NCI-H446 (cell line): ENCODE data around the gene CREB1.
"Not testable (repeated sequence)": the region's sequence is repeated elsewhere in the genome, so short reads cannot be mapped to it uniquely, and the experiment has no call there.

Experiments
- DNase-seq, 2 experiments: peaks; one replicate each; lab custom pipeline; 2025; lab: John Stamatoyannopoulos, UW

The CREB1 gene

DNA sequence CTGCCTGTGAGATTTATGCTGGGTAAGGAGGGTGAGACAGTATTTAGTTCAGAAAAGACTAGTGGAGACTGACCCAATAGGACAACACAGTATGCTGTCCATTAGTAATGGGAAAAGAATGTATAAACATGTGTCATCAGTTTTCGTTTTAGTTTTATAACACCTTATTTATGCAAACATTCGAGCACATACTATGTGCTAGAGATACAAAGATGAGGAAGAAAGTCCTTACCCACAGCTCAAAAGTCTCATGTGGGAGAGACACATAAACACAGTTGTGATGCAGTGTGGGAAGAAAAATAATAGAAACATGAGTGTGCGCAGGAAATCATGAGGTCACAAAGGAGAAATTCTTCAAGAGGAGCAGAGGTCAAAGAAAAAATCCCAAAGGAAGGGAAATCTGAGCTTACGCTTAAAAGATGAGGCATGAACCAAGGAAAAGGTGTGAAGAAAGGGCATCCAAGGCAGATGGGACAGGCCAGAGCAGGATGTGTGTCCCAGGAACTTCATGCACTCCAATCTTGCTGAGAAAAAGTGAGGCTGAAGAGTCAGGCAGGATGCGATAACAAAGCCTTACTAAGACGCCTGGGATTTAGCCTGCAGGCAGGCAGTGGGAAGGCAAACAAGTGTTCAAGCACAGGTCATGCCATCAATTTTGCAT, 87.4 kb downstream of the CREB1 start:
- DNase-seq, result no peak

DNA sequence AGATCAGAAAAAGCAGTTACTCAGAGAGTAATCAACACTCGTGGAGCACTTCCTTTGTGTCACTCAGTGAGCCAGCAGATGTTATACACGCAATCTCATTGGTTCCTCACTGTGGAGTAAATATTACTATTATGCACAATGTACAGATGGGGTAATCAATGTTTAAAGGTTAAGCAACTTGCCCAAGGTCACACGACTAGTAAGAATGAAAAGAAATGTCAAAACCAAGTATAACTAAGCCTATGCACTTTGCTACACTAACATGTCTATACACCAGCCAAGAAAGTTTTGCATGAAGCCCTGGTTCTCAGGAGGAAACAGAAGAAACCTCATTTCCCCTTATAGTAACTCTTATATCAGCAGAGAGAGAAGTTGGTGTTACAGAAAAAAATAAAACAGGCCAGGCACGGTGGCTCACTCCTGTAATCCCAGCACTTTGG, 90.0 kb downstream of the CREB1 start:
- DNase-seq, result no peak

DNA sequence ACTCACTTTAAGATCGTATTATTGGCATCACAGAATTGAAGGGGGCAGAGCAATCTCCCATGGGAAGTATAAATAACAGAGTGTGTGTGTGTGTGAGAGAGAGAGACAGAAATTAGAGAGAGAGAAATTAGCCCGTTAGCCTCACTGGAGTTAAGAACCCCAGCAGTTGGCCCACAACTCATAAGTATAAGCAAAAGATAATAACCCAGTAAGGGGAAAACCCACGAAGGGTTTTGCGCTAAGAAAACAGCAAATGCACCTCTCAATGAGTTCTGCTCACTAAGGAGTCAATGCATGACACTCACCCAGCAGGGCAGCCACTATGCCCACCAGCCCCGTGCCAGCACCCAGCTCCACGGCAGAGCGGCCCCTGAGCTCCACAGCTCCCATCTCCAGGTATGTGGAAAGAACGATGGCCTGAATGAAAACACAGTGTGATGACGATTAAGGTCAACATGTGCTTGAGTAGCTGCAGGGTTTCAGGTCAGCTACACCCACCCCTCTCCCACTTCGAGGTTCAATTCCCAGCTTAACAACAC, 91.8 kb downstream of the CREB1 start:
- DNase-seq, result no peak

DNA sequence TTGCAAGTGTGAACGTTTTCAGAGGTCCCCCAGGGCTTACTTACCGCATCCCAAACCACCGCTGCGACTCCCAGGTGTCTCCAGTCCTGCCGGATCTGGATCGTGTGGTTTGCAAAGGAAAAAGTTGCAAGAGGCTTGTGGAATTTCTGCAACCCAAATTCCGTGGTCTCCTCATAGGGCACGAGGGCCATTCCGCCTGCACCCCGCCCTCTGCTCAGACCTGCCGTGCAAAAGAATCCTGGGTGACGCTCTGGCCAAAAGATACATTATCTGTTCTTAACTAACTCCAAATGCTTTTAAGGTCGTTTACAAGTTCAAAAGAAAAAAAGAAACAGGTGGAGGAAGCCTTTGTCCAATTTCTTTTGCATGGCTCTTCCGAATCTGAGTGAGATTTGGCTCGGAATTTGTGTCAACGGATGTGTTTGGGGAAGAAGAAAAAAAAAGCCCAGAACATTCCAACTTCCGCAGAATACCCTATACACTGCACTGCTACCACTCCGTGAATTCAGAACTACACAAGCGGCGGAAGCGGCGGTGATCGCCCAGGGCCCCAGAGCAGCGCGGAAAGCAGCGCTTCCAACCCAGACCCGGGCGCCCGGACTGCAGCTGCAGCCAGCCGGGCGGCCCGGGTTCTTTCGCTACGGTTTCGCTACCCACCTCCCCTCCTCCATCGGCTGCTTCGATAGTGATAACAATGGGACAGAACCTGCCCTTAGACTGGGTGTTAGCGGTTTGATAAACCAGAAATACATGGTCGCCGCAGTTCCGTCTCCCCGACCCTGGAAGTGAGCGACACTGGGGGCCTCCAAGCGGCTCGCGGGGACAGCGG, 94.6 kb downstream of the CREB1 start:
- DNase-seq, result peak in 1 of 2 experiments; percentile 64

DNA sequence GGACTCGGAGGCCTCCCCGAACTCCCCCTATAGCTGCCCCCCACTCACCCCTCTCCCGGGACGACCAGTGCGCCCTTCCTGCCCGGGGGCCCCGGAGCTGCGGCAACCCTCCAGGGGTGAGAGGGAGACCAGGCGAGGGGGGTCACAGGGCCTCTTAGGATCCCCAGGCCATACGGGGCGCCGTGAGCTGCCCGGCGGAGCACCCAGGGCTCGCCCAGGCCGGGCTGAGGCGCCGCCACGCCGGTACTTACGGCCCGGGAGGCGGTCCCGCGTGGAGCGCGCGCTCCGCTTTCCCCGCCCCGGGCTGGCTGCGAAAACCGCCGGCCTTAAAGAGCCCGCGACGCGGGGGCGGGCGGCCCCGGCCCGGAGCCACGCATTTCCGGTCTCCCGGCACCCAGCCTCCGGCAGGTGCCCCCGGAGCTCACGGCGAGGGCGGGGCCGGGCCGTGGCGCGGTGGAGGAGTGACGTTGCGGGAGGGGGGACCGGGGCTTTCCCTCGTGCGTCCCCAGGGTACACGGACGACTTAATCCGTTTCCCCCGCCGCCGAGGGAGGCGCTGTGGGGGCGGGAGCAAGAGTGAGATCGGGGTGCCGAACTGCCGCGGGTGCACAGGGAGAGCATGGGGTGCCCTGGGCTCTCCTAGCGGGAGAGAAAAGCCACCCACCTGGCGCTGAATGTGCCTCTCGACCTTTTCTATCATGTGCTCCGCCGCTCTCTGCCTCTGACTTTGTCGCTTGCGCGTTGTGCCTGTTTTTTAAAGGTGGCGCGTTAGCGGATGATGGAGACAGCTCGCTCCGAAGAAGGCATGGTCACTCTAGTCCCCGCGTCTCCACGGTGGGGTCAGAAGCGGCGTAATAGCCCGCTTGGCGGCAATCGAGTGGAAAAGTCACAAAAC, 95.5 kb downstream of the CREB1 start, which contains the start of gene METTL21A:
Gene METTL21A, minus strand, starts transcription at position 381 of the 894 bp plus-strand sequence. CDS start 1,019 bp downstream, outside the sequence.
- DNase-seq, result peak; percentile 59 to 93

DNA sequence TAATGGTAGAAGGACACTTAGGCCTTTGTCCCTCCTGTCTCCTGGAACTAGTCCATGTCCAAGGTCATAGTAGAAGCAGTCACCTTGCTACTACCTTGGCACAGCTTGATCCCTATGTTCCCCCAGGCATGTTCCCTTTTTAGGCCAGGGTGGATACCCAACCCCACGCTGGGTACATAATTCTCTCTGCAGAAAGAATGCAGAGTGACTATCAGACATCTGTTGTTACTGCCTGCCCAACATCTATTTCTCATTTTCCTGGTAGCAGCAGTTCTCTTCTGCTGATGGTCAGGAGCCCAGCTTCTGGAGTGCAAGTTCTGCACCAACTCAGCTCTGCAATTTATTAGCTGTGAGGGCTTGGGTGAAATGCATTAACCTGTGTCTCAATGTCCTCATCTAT, 99.8 kb downstream of the CREB1 start:
- DNase-seq, result no peak

DNA sequence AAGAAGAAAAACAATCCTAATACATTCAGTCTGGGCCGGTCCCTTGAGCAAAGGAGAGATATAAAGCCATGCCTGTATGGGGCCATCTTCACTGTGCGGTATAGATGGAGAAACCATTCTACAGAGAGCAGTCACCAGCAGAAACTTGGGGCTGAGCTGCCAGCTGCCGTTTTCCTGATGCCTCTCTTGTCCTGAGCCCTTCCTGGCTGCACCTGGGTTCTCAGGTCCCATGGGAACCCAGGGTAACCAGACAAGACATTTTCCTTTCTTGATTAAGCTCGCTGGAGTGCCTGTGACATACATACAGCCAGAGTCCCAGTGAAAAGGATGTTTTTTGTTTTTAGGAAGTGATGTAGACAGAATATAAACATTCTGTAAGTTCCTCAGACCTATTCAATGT, 100.7 kb downstream of the CREB1 start:
- DNase-seq, result no peak

DNA sequence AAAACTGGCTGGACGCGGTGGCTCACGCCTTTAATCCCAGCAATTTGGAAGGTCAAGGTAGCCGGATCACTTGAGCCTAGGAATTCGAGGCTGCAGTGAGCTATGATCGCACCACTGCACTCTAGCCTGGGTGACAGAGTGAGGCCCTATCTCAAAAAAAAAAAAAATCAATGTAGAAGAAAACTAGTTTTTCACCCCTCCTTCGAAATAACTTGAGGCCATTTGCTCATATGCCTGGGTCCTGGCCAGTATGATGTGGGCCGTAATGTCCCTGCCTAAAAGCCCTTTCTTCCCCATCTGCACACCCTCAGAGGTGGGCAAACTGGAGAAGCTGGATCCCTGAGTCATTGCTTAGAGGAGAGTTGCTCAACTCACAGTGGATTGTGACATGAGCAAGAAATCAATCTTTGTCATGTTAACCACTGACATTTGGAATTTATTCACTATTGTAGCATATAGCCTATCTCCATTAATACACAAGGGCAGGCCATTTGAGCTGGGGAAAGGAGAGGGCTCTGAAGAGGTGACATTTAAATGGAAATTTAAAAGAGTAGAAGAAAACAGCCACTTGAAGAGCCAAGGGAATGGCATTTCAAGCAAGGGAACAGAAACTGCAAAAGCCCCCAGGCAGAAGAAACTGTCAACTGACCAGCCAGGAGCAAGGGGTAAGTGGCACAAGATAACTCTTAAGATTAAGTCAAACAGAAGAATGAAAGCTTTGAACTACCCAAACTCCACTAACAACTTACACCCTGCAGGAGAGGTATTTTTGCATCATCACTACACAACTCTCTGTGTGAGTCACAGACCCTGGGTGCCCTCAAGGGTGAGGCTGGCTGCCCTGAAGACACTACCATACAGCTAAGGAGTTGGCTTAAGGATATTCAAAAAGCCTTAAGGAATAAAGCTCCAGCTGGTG, 103.1 kb downstream of the CREB1 start:
- DNase-seq, result no peak

DNA sequence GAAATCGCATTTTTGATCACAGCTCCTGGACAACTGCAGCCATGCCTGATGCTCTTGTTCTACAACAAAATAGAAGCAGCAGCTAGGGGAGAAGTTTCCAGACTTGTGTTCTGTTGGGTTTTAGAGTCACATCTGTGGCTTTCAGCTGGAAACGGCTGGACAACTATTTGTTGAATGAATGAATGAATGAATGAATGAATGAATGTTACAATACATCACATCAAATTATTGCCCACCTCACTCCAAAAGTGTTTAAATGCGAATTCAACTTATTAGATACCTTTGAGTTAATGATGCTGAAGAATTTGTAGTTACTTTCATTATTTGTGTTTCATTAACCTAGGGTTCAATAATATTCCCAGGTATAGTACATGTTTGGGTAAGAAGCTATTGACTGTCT, 103.9 kb downstream of the CREB1 start:
- no peak for DNase-seq

DNA sequence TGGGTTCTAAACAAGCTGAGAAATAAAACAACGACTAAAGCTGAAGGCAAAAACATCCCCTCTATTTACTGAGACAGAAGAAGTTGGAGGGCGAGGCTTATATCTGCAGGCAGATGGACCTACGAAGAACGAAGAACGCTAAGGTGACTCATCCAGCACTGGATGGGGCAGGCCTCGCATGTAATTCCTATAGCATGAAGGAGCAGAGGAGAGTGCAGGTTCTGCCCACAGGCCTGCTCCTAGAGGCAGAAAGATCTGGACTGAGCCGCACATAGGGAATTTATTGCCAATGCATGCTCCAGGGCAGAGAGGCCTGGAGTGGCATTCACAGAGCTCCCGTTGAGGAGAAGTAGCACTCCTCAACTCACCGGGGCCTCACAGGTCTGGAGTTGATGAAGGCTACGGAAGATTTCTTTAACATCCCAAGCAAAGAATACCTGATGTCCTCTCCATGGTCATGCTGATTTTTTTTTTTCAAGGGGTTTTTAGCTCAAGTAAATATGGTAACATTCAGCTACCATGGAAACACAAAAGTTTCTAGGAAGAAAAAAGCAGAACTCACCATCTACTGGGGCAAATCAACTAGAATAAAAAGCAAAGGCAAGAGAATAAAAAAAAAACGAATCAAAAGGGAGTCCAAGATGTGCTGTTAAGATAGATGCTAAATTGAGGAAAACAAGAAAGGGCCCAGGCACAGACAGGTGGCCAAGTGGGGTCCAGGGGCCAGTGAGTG, 105.9 kb downstream of the CREB1 start:
- DNase-seq, result no peak

- DNase-seq, result not testable (repeated sequence)
Measured at GRCh38 chr2:207639288-207639687, 109.5 kb downstream of the CREB1 start.

GRCh38 chr2:207640160-207640559, 110.4 kb downstream of the CREB1 start:
- DNase-seq, result no peak

GRCh38 chr2:207640661-207641060, 110.9 kb downstream of the CREB1 start:
- DNase-seq, result no peak

- no peak for DNase-seq
Measured at GRCh38 chr2:207643892-207644291, 114.1 kb downstream of the CREB1 start.

DNA sequence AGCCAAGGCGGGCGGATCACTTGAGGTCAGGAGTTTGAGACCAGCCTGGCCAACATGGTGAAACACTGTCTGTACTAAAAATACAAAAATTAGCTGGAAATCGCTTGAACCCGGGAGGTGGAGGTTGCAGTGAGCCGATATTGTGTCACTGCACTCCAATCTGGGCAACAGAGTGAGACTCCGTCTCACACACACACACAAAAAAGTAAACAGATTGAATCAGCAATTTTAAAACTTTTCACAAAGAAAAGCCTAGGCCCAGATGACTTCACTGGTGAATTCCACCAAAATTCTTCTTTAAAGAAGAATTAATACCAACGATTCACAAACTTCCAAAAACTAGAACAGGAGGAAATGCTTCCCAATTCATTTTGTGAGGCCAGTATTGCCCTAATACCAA, 116.8 kb downstream of the CREB1 start:
- DNase-seq, result not testable (repeated sequence)
